HG03432 (cell line): ENCODE results near the gene SLC6A16.
"Not testable (repeated sequence)": the region's sequence is repeated elsewhere in the genome, so short reads cannot be mapped to it uniquely, and the experiment has no call there.

Experiments used
- ATAC-seq: cut with Tn5 transposase; IDR thresholded peaks from one replicate; pipeline ENCODE4 v1.9.1; 2021; ENCODE audit warnings: mild to moderate bottlenecking, moderate library complexity; ENCODE audit not compliant: unreplicated experiment

SLC6A16 gene

GRCh38 chr19:49331616-49332055 lies 6.6 kb upstream of the SLC6A16 start:
- ATAC-seq: peak; percentile 32

GRCh38 chr19:49331187-49331586 lies 6.2 kb upstream of the SLC6A16 start:
- not testable (repeated sequence) for ATAC-seq

- ATAC-seq: no peak
Measured at GRCh38 chr19:49328741-49329140, 3.8 kb upstream of the SLC6A16 start.

- no peak for ATAC-seq
Measured at GRCh38 chr19:49327878-49328544, 3.0 kb upstream of the SLC6A16 start.

GRCh38 chr19:49326165-49326704 lies 1.2 kb upstream of the SLC6A16 start:
- ATAC-seq: no peak

GRCh38 chr19:49325756-49326155 lies 765 bp upstream of the SLC6A16 start:
- ATAC-seq: not testable (repeated sequence)

GRCh38 chr19:49318296-49318695 lies 6.7 kb downstream of the SLC6A16 start:
- no peak for ATAC-seq

GRCh38 chr19:49316284-49316683 lies 8.7 kb downstream of the SLC6A16 start:
- ATAC-seq: no peak

- ATAC-seq: no peak
Measured at GRCh38 chr19:49315111-49315510, 9.9 kb downstream of the SLC6A16 start.

GRCh38 chr19:49309087-49309486 lies 15.9 kb downstream of the SLC6A16 start:
- no peak for ATAC-seq

- not testable (repeated sequence) for ATAC-seq
Measured at GRCh38 chr19:49306734-49307133, 18.3 kb downstream of the SLC6A16 start.

GRCh38 chr19:49301866-49302252 lies 23.1 kb downstream of the SLC6A16 start:
- no peak for ATAC-seq

GRCh38 chr19:49301165-49301865 lies 23.7 kb downstream of the SLC6A16 start:
- no peak for ATAC-seq

GRCh38 chr19:49298653-49299052 lies 26.3 kb downstream of the SLC6A16 start:
- not testable (repeated sequence) for ATAC-seq

GRCh38 chr19:49297403-49297802 lies 27.6 kb downstream of the SLC6A16 start:
- no peak for ATAC-seq

- ATAC-seq: no peak
Measured at GRCh38 chr19:49295208-49295880, 29.6 kb downstream of the SLC6A16 start.

GRCh38 chr19:49294401-49294800 lies 30.6 kb downstream of the SLC6A16 start:
- ATAC-seq: no peak

GRCh38 chr19:49290517-49290916 lies 34.5 kb downstream of the SLC6A16 start:
- no peak for ATAC-seq

- not testable (repeated sequence) for ATAC-seq
Measured at GRCh38 chr19:49289286-49289685, 35.7 kb downstream of the SLC6A16 start.

GRCh38 chr19:49288205-49288604 lies 36.8 kb downstream of the SLC6A16 start:
- ATAC-seq: not testable (repeated sequence)

GRCh38 chr19:49287141-49287770 lies 37.7 kb downstream of the SLC6A16 start:
- no peak for ATAC-seq
